H7 (cell line): Measurements from ENCODE around the gene MSN. TPM values are rescaled to one million over a fixed set of nuclear protein-coding genes. Genes with fewer than 3 reads are reported as not detected.
"Not testable (repeated sequence)": the region's sequence is repeated elsewhere in the genome, so short reads cannot be mapped to it uniquely, and the experiment has no call there.

Experiments used
- DNase-seq: peaks from one replicate; pipeline ENCODE4 v3.0.0; 2012
- H3K27me3 ChIP-seq: 2 replicates; pipeline ENCODE4 v1.6.0; 2011; ENCODE audit warnings: mild to moderate bottlenecking, low read length; ENCODE audit not compliant: control insufficient read depth, insufficient read depth
- H3K36me3 ChIP-seq: replicated peaks from 2 replicates; pipeline ENCODE4 v1.5.1; 2011; ENCODE audit warnings: low read length; ENCODE audit not compliant: control insufficient read depth, insufficient read depth
- H3K4me3 ChIP-seq: 2 replicates; pipeline ENCODE4 v1.5.1; 2011; ENCODE audit warnings: low read depth, mild to moderate bottlenecking, control low read depth, low read length, moderate library complexity; ENCODE audit not compliant: insufficient read depth
- total RNA-seq: library from RNA; depleted of rRNA; stranded (reverse); fragments of >200 nt; shearing (Covaris generic); gene quantifications from 2 replicates; pipeline ENCODE4 v1.2.3, GENCODE V29; 2014; rRNA removed

The MSN gene
- total RNA-seq, result 175 and 186 TPM in 2 replicates

GRCh38 chrX:65667503-65668376 lies at the start of gene MSN:
Gene MSN (plus strand): TSS chrX:65667654. CDS start chrX:65667842, 188 bp downstream.
- H3K36me3 ChIP-seq, result no peaks in the 10 kb centered on the region
- H3K27me3 ChIP-seq, result no peaks in the 10 kb centered on the region
- peak; percentile 84 for DNase-seq
- H3K4me3 ChIP-seq, result peak within 1 kb of the TSS; percentile 52

DNA sequence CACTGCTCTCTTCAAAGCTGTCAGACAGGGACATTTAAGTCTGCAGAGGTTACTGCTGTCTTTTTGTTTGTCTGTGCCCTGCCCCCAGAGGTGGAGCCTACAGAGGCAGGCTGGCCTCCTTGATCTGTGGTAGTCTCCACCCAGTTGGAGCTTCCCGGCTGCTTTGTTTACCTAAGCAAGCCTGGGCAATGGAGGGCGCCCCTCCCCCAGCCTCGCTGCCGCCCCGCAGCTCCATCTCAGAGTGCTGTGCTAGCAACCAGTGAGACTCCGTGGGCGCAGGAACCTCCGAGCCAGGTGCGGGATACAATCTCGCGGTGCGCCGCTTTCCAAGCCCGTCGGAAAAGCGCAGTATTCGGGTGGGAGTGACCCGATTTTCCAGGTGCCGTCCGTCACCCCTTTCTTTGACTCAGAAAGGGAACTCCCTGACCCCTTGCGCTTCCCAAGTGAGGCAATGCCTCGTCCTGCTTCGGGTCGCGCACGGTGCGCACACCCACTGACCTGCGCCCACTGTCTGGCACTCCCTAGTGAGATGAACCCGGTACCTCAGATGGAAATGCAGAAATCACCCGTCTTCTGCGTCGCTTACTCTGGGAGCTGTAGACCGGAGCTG lies 47.3 kb upstream of the MSN start:
- peak; percentile 17 for DNase-seq
- not testable (repeated sequence) for H3K36me3 ChIP-seq, H3K27me3 ChIP-seq
- H3K4me3 ChIP-seq, result peak overlapping the region; percentile 24

- DNase-seq, result no peak
- Histone ChIP-seq H3K27me3 (no peaks in the 10 kb centered on the region), H3K36me3 (no peaks in the 10 kb centered on the region), H3K4me3 (no peak overlapping the region)
Measured at GRCh38 chrX:65630771-65631170, 36.7 kb upstream of the MSN start.

- DNase-seq, result no peak
- H3K4me3 ChIP-seq, result no peak overlapping the region
- H3K36me3 ChIP-seq, result no peaks in the 10 kb centered on the region
- H3K27me3 ChIP-seq, result no peaks in the 10 kb centered on the region
Measured at GRCh38 chrX:65633826-65634225, 33.6 kb upstream of the MSN start.

DNA sequence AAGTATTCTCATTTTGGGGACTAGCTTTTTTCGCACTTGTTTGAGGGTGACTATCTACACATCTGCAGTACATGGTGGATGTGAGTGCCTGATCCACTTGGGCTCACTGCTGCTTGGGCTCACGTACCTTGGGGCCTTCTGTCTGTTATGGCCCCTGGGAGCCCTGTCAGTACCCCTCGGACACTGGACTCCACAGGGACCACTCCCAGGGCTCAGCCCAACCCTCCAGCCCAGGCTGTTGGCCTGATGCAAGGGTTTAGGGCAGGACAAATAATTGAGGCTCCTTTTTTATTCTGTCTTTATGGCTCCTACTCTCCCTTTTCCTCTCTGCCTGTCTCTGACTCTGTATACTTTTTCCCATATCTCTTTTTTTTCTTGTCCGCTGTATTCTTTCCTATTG lies 32.7 kb upstream of the MSN start:
- H3K4me3 ChIP-seq, result no peak overlapping the region
- DNase-seq, result no peak
- no peaks in the 10 kb centered on the region for H3K27me3 ChIP-seq
- H3K36me3 ChIP-seq, result no peaks in the 10 kb centered on the region

DNA sequence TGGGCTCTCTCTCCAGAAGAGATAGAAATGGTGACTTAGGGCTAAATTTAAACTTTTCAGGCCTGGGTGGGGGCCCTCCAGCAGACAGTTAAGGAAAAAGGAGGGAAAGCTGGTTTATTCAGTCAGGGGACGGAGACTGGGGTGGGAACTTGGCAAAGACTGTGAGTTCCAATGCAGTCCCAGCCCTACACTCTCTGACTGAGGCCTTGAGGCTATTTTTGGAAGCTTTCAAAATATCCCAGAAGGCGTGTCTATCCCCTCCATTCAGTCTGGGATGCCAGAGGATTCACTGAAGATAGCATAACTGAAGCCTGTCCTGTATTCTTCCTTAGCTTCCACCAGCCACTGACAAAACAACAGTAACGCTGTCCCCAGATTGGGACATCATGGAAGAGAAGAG lies 32.1 kb upstream of the MSN start:
- no peak for DNase-seq
- Histone ChIP-seq H3K36me3 (no peaks in the 10 kb centered on the region), H3K4me3 (no peak overlapping the region), H3K27me3 (no peaks in the 10 kb centered on the region)

- DNase-seq, result no peak
- Histone ChIP-seq H3K4me3 (no peak overlapping the region), H3K36me3 (no peaks in the 10 kb centered on the region), H3K27me3 (no peaks in the 10 kb centered on the region)
Measured at GRCh38 chrX:65635822-65636221, 31.6 kb upstream of the MSN start.

- not testable (repeated sequence) for H3K4me3 ChIP-seq, H3K36me3 ChIP-seq, DNase-seq, H3K27me3 ChIP-seq
Measured at GRCh38 chrX:65636261-65636660, 31.2 kb upstream of the MSN start.

GRCh38 chrX:65637335-65637734 lies 30.1 kb upstream of the MSN start:
- no peak for DNase-seq
- H3K36me3 ChIP-seq, result no peaks in the 10 kb centered on the region
- H3K27me3 ChIP-seq, result no peaks in the 10 kb centered on the region
- no peak overlapping the region for H3K4me3 ChIP-seq

DNA sequence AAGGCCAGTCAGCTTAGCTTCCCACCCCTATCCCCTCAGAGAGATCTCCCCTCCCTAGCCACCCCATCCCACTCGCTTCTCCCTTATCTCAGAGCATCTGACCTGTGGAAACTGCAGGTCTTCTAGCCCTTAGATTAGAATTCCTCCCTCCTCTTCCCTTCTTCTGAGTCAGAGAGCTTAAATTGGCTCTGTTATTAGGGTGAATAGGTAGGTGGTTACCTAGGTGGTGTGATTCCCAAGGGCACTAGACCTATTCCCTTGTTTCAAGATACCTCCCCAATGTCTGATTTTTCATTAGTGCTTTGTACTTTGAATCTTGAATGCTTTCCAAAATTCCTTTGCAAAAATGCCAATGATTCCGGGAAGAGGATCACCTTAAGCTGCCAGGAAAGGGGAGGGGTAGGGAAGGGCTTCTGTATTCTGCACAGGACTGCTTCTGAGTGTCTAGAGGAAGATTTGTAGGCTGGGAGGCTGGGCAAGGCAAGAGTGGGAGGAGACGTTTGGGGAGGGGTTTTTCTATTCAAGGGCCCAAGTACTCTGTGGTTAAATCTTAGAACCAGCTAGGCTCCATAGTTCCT lies 24.5 kb upstream of the MSN start:
- no peak for DNase-seq
- no peak overlapping the region for H3K4me3 ChIP-seq
- H3K36me3 ChIP-seq, result no peaks in the 10 kb centered on the region
- H3K27me3 ChIP-seq, result no peaks in the 10 kb centered on the region

- H3K36me3 ChIP-seq, result no peaks in the 10 kb centered on the region
- no peak overlapping the region for H3K4me3 ChIP-seq
- DNase-seq, result no peak
- no peaks in the 10 kb centered on the region for H3K27me3 ChIP-seq
Measured at GRCh38 chrX:65643531-65644052, 23.9 kb upstream of the MSN start.

GRCh38 chrX:65644621-65645289 lies 22.7 kb upstream of the MSN start:
- Histone ChIP-seq H3K4me3 (no peak overlapping the region), H3K27me3 (no peaks in the 10 kb centered on the region), H3K36me3 (no peaks in the 10 kb centered on the region)
- DNase-seq, result no peak

GRCh38 chrX:65647801-65648200 lies 19.7 kb upstream of the MSN start:
- no peak for DNase-seq
- Histone ChIP-seq H3K36me3 (no peaks in the 10 kb centered on the region), H3K27me3 (no peaks in the 10 kb centered on the region), H3K4me3 (no peak overlapping the region)

DNA sequence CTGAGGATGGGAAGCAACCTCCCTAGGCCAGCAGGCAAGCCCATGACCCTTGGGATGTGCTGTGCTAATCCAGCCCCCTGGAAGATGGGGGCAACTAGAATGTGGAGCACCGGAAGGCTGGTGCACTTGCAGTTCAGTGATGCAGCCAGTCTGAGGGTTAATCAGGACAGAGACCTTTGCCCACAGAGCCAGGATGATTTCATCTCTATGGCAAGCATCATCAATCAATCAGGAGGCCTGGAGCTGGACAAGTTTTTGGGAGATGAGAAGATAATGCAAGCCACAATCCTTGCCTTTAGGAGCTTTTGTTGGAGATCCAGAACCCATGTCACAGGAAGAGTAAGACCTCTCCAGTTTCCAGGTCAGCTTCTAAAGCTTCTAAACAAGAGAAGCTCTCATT lies 15.4 kb upstream of the MSN start:
- no peak for DNase-seq
- Histone ChIP-seq H3K4me3 (no peak overlapping the region), H3K27me3 (no peaks in the 10 kb centered on the region), H3K36me3 (no peaks in the 10 kb centered on the region)
